OCI-LY3 (cell line): Measurements from ENCODE around the gene LRRC8C.

Experiments used
- EZH2phosphoT487 ChIP-seq: fragments of 200-600 bp; shearing (Covaris generic); IDR thresholded peaks from 2 replicates; pipeline ENCODE4 v1.6.1; 2018; ENCODE audit warnings: antibody characterized with exemption, mixed run types, low read depth
- TF ChIP-seq, protein P1 (sequence below): fragments of 200-600, 300-600 bp; sonication (generic); IDR thresholded peaks from 2 replicates; pipeline ENCODE4 v1.5.1; 2014; ENCODE audit warnings: antibody characterized with exemption, low read length, low read depth

DNA sequence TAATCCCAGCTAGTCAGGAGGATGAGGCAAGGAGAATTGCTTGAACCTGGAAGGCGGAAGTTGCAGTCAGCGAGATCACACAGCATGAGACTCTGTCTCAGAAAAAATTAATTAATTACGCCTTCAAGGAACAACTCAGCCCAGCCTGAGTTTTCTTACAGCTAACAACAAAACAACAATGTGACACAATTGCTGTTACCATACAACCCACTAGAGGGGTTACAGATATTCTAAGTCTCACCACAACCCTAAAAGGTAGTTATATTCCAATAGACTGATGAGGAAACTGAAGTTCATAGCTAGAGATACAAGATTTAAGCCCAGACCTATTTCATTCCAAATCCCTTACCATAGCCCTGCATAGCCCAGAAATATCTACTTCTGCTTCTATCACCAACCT is 2.9 kb upstream of the LRRC8C start:
- TF ChIP-seq, protein P1, sequence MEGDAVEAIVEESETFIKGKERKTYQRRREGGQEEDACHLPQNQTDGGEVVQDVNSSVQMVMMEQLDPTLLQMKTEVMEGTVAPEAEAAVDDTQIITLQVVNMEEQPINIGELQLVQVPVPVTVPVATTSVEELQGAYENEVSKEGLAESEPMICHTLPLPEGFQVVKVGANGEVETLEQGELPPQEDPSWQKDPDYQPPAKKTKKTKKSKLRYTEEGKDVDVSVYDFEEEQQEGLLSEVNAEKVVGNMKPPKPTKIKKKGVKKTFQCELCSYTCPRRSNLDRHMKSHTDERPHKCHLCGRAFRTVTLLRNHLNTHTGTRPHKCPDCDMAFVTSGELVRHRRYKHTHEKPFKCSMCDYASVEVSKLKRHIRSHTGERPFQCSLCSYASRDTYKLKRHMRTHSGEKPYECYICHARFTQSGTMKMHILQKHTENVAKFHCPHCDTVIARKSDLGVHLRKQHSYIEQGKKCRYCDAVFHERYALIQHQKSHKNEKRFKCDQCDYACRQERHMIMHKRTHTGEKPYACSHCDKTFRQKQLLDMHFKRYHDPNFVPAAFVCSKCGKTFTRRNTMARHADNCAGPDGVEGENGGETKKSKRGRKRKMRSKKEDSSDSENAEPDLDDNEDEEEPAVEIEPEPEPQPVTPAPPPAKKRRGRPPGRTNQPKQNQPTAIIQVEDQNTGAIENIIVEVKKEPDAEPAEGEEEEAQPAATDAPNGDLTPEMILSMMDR: 0 out of 2 replicates have a peak, but pooled peaks have one; percentile 6
- TF ChIP-seq EZH2phosphoT487: no peak
